HepG2 (cell line): ENCODE results near the gene AUP1.

Source experiments
- ATF3 ChIP-seq: sonication (generic); formaldehyde crosslinking; IDR thresholded peaks from 2 replicates; pipeline ENCODE4 v1.4.0; 2020; ENCODE audit warnings: missing genetic modification reagents
- CHD2 ChIP-seq: IDR thresholded peaks from 2 replicates; pipeline ENCODE4 v1.6.1; 2011; ENCODE audit warnings: low read depth, low read length, improper control_type of control experiment
- FOXJ3 ChIP-seq: sonication (generic); formaldehyde crosslinking; IDR thresholded peaks from 2 replicates; pipeline ENCODE4 v1.4.0; 2020; ENCODE audit warnings: missing genetic modification reagents, mild to moderate bottlenecking, borderline replicate concordance
- ISL2 ChIP-seq: sonication (generic); formaldehyde crosslinking; IDR thresholded peaks from 2 replicates; pipeline ENCODE4 v1.5.0; 2020; ENCODE audit warnings: missing genetic modification reagents
- MLX ChIP-seq: IDR thresholded peaks from 2 replicates; pipeline ENCODE4 v1.6.1; 2016
- MYC ChIP-seq: sonication (generic); formaldehyde crosslinking; IDR thresholded peaks from 2 replicates; pipeline ENCODE4 v1.9.0; 2021; ENCODE audit warnings: missing genetic modification reagents, borderline replicate concordance
- POLR2AphosphoS5 ChIP-seq: IDR thresholded peaks from 2 replicates; pipeline ENCODE4 v1.6.1; 2012; ENCODE audit warnings: low read depth, low read length
- ZNF124 ChIP-seq: sonication (generic); formaldehyde crosslinking; IDR thresholded peaks from 2 replicates; pipeline ENCODE4 v1.4.0; 2020; ENCODE audit warnings: missing genetic modification reagents
- ZNF780A ChIP-seq: sonication (generic); formaldehyde crosslinking; IDR thresholded peaks from 2 replicates; pipeline ENCODE4 v1.8.0; 2022; ENCODE audit warnings: mild to moderate bottlenecking, missing genetic modification reagents, moderate library complexity

DNA sequence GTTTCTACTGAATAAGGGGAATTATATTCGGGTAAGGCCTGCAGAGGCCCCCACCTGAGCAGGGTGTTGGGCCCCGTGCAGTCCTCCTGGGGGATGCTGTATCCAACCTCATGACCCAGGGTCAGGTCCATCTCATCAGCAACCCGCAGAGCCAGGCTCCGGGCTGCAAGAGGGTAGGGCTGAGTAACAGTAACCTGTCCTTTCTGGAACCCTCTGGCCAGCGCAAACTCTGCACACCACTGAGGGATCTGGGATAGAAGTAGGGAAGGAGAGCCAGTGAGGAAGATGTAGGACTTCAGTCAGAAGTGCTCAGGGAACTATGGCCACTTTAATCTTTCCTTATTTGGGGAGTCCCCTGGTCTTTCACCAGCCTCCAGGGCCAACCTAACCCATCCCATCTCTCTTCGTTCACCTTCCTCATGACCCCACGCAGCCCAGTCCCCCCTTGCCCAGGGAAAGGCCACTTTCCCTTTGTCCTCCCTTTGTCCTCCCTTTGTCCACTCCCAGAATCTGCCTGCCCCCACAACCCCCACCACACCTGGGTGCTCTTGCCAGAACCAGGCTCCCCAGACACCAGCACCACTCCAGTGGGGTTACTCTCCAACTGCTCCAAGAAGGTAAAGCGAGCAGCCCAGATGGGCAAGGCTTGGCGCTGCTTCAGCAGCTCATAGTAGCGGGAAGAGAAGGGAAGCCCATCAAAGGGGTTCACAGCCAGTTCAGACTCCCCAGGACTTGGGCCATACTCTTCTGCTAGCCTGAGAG lies 4.4 kb downstream of the AUP1 start:
- TF ChIP-seq CHD2: no peak
- no peak for TF ChIP-seq POLR2AphosphoS5
- no peak for TF ChIP-seq FOXJ3 (CRISPR knock-in tag)
- TF ChIP-seq ZNF124 (CRISPR knock-in tag): no peak
- no peak for TF ChIP-seq MLX (CRISPR knock-in tag)
- TF ChIP-seq ZNF780A (CRISPR knock-in tag): no peak
- TF ChIP-seq ATF3: no peak
- no peak for TF ChIP-seq ISL2 (CRISPR knock-in tag)
- no peak for TF ChIP-seq MYC (CRISPR knock-in tag)
